HL-60 (cell line): ENCODE data around the gene SLC4A3.

Source experiments
- DNase-seq, 2 experiments: peaks; one replicate each; pipeline ENCODE4 v3.0.0-alpha.2; 2010 to 2020; ENCODE audit warnings: low read depth in 1 of 2, low spot score in 1 of 2
- H3K27ac ChIP-seq: fragments of 250-450 bp; sonication (Bioruptor Pico); replicated peaks from 2 replicates; pipeline ENCODE4 v1.5.1; 2020; ENCODE audit warnings: mild to moderate bottlenecking, moderate library complexity
- H3K27me3 ChIP-seq: fragments of 250-450 bp; sonication (Bioruptor Pico); 2 replicates; pipeline ENCODE4 v1.5.1; 2021; ENCODE audit warnings: mild to moderate bottlenecking, moderate library complexity; ENCODE audit not compliant: insufficient read depth, poor library complexity, severe bottlenecking
- H3K4me3 ChIP-seq: replicated peaks from 2 replicates; pipeline ENCODE4 v1.5.1; 2011; ENCODE audit warnings: mild to moderate bottlenecking, control low read depth, low read length; ENCODE audit not compliant: insufficient read depth
- GABPA ChIP-seq: IDR thresholded peaks from 2 replicates; pipeline ENCODE4 v1.6.1; 2012; ENCODE audit warnings: low read depth
- POLR2AphosphoS5 ChIP-seq: IDR thresholded peaks from 2 replicates; pipeline ENCODE4 v1.6.1; 2012; ENCODE audit warnings: low read depth
- SPI1 ChIP-seq: IDR thresholded peaks from 2 replicates; pipeline ENCODE4 v1.6.1; 2012; ENCODE audit warnings: low read depth, mild to moderate bottlenecking, borderline replicate concordance
- long read RNA-seq: library from polyadenylated mRNA; unstranded; transcript quantifications from one replicate; pipeline ENCODE4 v2.0.0, GENCODE V29; 2020
- TF ChIP-seq, protein P1 (sequence below): IDR thresholded peaks from one replicate; pipeline ENCODE4 v1.5.1; 2011; ENCODE audit warnings: low read length, control low read depth, inconsistent platforms; ENCODE audit not compliant: insufficient read depth
- TF ChIP-seq, protein P2 (sequence below): IDR thresholded peaks from 2 replicates; pipeline ENCODE4 v1.6.1; 2012; ENCODE audit warnings: low read depth; ENCODE audit not compliant: insufficient replicate concordance

SLC4A3 gene, protein sequence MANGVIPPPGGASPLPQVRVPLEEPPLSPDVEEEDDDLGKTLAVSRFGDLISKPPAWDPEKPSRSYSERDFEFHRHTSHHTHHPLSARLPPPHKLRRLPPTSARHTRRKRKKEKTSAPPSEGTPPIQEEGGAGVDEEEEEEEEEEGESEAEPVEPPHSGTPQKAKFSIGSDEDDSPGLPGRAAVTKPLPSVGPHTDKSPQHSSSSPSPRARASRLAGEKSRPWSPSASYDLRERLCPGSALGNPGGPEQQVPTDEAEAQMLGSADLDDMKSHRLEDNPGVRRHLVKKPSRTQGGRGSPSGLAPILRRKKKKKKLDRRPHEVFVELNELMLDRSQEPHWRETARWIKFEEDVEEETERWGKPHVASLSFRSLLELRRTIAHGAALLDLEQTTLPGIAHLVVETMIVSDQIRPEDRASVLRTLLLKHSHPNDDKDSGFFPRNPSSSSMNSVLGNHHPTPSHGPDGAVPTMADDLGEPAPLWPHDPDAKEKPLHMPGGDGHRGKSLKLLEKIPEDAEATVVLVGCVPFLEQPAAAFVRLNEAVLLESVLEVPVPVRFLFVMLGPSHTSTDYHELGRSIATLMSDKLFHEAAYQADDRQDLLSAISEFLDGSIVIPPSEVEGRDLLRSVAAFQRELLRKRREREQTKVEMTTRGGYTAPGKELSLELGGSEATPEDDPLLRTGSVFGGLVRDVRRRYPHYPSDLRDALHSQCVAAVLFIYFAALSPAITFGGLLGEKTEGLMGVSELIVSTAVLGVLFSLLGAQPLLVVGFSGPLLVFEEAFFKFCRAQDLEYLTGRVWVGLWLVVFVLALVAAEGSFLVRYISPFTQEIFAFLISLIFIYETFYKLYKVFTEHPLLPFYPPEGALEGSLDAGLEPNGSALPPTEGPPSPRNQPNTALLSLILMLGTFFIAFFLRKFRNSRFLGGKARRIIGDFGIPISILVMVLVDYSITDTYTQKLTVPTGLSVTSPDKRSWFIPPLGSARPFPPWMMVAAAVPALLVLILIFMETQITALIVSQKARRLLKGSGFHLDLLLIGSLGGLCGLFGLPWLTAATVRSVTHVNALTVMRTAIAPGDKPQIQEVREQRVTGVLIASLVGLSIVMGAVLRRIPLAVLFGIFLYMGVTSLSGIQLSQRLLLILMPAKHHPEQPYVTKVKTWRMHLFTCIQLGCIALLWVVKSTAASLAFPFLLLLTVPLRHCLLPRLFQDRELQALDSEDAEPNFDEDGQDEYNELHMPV
- long read RNA-seq: 0 reads

DNA sequence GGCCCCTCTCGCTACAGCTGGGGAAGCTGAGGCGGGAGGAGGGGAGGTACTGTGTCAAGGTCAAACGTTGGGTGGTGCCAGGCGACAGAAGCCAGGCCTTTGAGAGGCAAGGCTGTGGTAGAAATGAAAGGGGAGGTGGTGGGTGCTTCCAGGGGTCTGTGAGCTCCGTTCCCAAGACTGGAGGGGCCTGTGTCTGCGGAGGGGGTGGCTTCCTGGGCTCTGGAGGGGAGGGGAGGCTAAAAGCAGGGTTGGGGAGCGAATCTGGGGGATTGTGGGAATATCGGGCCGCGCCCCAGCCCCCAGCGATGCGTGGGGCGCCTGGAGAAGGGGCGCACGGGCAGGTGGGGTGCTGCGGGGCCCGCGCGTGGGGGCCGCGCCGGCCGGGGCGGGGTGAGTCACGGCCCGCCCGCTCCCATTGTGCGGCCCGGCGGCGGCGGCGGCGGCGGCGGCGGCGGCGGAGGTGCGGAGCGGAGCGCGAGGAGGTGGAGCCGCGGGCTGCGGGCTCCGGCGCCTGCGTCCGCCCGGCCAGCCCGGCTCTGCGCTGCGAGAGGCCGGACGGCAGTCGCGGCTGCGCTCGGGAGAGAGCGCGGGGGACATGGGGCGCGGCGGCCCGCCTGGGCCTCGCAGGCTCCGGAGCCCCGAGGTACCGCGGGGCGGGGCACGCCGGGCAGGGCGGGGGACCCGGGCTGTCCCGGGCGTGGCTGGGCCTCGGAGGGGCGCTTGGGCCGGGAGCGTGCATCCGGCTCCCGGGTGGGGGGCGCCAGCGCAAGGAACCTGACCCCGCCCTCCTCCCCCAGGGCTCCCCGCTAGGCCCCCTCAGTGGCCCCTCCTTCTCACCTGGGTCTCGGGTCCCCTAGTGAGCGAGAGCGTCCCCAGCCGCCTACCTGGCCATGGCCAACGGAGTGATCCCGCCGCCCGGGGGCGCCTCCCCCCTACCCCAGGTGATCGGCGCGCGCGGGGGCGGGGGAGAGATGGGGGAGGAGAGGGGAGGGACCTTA is at the start of gene SLC4A3:
SLC4A3 (plus strand) TSS at position 528 of the 998 bp plus-strand sequence; CDS start at position 891, 363 bp downstream.
- H3K4me3 ChIP-seq: peak within 1 kb of the TSS; percentile 26
- H3K27ac ChIP-seq: no peak within 1 kb of the TSS
- DNase-seq: no peak
- TF ChIP-seq, protein P1, sequence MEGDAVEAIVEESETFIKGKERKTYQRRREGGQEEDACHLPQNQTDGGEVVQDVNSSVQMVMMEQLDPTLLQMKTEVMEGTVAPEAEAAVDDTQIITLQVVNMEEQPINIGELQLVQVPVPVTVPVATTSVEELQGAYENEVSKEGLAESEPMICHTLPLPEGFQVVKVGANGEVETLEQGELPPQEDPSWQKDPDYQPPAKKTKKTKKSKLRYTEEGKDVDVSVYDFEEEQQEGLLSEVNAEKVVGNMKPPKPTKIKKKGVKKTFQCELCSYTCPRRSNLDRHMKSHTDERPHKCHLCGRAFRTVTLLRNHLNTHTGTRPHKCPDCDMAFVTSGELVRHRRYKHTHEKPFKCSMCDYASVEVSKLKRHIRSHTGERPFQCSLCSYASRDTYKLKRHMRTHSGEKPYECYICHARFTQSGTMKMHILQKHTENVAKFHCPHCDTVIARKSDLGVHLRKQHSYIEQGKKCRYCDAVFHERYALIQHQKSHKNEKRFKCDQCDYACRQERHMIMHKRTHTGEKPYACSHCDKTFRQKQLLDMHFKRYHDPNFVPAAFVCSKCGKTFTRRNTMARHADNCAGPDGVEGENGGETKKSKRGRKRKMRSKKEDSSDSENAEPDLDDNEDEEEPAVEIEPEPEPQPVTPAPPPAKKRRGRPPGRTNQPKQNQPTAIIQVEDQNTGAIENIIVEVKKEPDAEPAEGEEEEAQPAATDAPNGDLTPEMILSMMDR: no peak
- TF ChIP-seq SPI1 (no peak), GABPA (no peak), POLR2AphosphoS5 (no peak)
- TF ChIP-seq, protein P2, sequence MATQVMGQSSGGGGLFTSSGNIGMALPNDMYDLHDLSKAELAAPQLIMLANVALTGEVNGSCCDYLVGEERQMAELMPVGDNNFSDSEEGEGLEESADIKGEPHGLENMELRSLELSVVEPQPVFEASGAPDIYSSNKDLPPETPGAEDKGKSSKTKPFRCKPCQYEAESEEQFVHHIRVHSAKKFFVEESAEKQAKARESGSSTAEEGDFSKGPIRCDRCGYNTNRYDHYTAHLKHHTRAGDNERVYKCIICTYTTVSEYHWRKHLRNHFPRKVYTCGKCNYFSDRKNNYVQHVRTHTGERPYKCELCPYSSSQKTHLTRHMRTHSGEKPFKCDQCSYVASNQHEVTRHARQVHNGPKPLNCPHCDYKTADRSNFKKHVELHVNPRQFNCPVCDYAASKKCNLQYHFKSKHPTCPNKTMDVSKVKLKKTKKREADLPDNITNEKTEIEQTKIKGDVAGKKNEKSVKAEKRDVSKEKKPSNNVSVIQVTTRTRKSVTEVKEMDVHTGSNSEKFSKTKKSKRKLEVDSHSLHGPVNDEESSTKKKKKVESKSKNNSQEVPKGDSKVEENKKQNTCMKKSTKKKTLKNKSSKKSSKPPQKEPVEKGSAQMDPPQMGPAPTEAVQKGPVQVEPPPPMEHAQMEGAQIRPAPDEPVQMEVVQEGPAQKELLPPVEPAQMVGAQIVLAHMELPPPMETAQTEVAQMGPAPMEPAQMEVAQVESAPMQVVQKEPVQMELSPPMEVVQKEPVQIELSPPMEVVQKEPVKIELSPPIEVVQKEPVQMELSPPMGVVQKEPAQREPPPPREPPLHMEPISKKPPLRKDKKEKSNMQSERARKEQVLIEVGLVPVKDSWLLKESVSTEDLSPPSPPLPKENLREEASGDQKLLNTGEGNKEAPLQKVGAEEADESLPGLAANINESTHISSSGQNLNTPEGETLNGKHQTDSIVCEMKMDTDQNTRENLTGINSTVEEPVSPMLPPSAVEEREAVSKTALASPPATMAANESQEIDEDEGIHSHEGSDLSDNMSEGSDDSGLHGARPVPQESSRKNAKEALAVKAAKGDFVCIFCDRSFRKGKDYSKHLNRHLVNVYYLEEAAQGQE: no peak
- H3K27me3 ChIP-seq: peaks cover 10% of the 10 kb centered on the region

DNA sequence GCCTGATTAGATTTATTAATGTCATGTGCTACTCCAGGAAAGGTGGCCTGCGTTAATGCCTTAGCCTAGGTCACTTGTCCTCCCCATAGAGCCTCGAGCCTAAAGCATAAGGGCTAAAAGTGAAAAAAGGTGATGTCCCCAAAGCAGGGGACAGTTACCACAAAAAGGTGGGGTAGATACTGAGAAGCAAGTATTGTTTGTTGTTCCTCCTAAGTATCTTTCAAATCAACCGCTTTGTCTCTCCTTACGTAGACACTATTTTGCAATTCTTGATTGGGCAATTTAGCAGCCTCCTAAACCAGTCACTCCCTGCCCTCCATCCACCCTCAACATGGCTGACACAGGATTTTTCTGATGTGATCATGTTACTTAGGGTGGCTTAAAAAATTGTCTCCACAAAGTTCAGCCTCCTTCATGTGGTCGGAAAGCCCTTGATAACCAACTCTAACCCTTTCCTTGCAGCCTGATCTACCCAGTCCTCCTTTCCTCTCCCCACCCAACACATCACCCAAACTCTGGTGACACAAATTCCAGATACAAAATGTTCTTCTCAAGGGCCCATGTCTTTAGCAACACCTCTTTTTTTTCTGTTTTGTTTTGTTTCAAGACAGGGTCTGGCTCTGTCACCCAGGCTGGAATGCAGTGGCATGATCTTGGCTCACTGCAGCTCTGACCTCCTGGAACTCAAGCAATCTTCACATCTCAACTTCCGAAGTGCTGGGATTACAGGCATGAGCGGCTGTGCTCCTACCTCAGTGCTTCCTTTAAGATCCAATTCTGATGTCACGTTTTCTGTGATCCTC is 48.4 kb upstream of the SLC4A3 start:
- TF ChIP-seq SPI1 (no peak), POLR2AphosphoS5 (no peak), GABPA (no peak)
- TF ChIP-seq, protein P1: no peak
- TF ChIP-seq, protein P2: no peak

More for the DNA sequence above, 48.4 kb upstream of the SLC4A3 start:
- DNase-seq: peak; percentile 80 to 98
- Histone ChIP-seq H3K4me3 (no peak overlapping the region), H3K27me3 (no peaks in the 10 kb centered on the region), H3K27ac (peak overlapping the region; percentile 45)
